ENCODE data around the gene KCNJ9. TPM values are rescaled to one million over a fixed set of nuclear protein-coding genes. Genes with fewer than 3 reads are reported as not detected.
"Not testable (repeated sequence)": the region's sequence is repeated elsewhere in the genome, so short reads cannot be mapped to it uniquely, and the experiment has no call there.

Gene KCNJ9
- total RNA-seq, 1 donor from 2014 or later, result not detected

DNA sequence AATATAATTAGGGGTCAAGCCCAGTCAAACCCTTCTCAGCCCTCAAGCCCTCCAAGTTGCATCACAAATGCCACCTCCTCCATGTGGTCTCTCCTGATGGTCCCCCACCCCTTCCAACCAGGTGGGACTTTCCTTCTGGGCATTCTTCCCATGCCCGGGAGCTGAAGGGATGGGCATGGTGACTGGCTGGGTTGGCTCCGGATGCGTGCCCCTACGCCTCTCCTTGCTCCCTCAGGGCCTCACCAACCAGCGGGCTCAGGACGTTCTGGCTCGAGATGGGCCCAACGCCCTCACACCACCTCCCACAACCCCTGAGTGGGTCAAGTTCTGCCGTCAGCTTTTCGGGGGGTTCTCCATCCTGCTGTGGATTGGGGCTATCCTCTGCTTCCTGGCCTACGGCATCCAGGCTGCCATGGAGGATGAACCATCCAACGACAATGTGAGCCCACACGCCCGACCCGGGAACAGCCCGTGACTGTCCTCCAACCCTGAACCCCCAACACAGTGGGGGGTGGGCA is 41.7 kb downstream of the KCNJ9 start:
- Mint-ChIP-seq H3K36me3 (no peaks in the 10 kb centered on the region), H3K4me1 (peaks cover 10% of the 10 kb centered on the region), H3K27ac (no peak overlapping the region), H3K27me3 (ENCODE audit: low read depth) (no peaks in the 10 kb centered on the region), H3K9me3 (no peaks in the 10 kb centered on the region), H3K4me3 (no peak overlapping the region)
- no peak for TF ChIP-seq CTCF (IDR thresholded peaks at IDR 0.05; ENCODE audit: unreplicated experiment)
- DNase-seq (ENCODE audit: low spot score in 2 of 2, unreplicated experiment in 2 of 2), result no peak

DNA sequence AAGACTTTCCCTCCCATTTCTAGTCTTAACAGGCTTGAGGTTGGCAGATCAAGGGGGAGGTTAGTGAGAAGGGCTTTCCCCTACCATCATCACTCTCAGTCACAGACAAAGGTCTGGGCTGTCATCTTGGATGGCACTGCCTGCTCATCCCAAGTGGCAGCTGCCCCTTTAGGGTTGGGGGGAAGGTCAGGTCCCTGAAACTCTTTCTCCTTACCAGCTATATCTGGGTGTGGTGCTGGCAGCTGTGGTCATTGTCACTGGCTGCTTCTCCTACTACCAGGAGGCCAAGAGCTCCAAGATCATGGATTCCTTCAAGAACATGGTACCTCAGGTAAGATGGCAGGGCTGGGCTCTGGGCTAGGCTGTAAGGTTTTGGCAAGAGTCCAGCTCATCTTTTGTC is 42.4 kb downstream of the KCNJ9 start:
- H3K9me3 Mint-ChIP-seq, result no peaks in the 10 kb centered on the region
- no peaks in the 10 kb centered on the region for H3K27me3 Mint-ChIP-seq (ENCODE audit: low read depth)
- no peak overlapping the region for H3K27ac Mint-ChIP-seq
- no peak for DNase-seq (ENCODE audit: low spot score in 2 of 2, unreplicated experiment in 2 of 2)
- no peak overlapping the region for H3K4me3 Mint-ChIP-seq
- no peak for TF ChIP-seq CTCF (IDR thresholded peaks at IDR 0.05; ENCODE audit: unreplicated experiment)
- H3K4me1 Mint-ChIP-seq, result peaks cover 5% of the 10 kb centered on the region
- no peaks in the 10 kb centered on the region for H3K36me3 Mint-ChIP-seq

DNA sequence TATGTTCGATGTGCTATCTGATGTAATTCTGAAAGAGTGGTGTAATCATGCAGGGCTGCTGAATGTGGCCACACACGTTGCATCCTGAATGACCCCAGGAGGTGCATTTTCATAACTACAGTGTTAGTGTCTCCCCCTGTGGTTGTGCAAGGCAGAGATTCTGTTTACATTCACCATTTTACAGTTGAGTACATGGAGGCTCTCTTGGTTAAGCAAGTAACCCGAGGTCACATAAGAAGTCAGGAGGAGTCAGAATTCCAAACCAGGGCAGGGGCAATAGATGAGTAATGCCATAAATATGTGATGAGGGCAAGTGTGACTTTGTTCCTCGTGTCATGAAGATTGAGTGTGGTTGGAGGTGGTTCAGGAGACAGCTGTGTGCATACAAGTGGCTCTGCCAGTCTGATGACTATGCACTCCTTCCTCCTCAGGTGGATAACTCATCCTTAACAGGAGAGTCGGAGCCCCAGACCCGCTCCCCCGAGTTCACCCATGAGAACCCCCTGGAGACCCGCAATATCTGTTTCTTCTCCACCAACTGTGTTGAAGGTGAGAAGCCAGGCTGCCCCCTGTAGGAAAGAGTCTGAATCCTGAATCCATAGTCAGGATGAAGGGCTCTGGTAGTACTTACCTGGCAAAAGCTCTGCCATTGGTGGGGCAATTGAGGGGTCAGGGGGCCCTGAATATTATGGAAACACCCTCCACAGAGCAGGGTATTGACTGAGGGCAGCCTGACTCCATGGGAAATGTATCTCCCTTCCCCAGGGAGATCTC is 43.6 kb downstream of the KCNJ9 start:
- H3K36me3 Mint-ChIP-seq, result no peaks in the 10 kb centered on the region
- TF ChIP-seq CTCF (IDR thresholded peaks at IDR 0.05; ENCODE audit: unreplicated experiment), result no peak
- H3K4me1 Mint-ChIP-seq, result peaks cover 5% of the 10 kb centered on the region
- H3K4me3 Mint-ChIP-seq, result no peak overlapping the region
- no peaks in the 10 kb centered on the region for H3K9me3 Mint-ChIP-seq
- no peaks in the 10 kb centered on the region for H3K27me3 Mint-ChIP-seq (ENCODE audit: low read depth)
- no peak overlapping the region for H3K27ac Mint-ChIP-seq
- DNase-seq (ENCODE audit: low spot score in 2 of 2, unreplicated experiment in 2 of 2), result no peak

GRCh38 chr1:160125746-160126145 is 44.4 kb downstream of the KCNJ9 start:
- Mint-ChIP-seq H3K27me3 (ENCODE audit: low read depth) (peaks cover 1% of the 10 kb centered on the region), H3K9me3 (no peaks in the 10 kb centered on the region), H3K4me3 (no peak overlapping the region), H3K27ac (no peak overlapping the region), H3K4me1 (peaks cover 5% of the 10 kb centered on the region), H3K36me3 (no peaks in the 10 kb centered on the region)
- DNase-seq (ENCODE audit: low spot score in 2 of 2, unreplicated experiment in 2 of 2), result no peak
- TF ChIP-seq CTCF (IDR thresholded peaks at IDR 0.05; ENCODE audit: unreplicated experiment), result no peak

DNA sequence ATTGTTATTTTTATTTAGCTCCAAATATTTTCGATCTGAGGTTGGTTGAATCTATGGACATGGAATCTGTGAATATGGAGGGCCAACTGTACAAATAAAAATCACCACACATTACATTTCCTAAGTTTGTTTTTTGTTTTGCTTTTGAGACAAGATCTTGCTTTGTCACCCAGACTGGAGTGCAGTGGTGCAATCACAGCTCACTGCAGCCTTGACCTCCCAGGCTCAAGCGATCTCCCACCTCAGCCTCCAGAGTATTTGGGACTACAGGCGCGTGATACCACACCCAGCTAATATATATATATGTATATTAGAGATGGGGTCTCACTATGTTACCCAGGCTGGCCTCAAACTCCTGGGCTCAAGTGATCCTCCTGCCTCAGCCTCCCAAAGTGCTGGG is 45.0 kb downstream of the KCNJ9 start:
- not testable (repeated sequence) for H3K36me3 Mint-ChIP-seq; H3K4me1 Mint-ChIP-seq; H3K9me3 Mint-ChIP-seq; H3K4me3 Mint-ChIP-seq; DNase-seq (ENCODE audit: low spot score in 2 of 2, unreplicated experiment in 2 of 2); H3K27ac Mint-ChIP-seq; H3K27me3 Mint-ChIP-seq (ENCODE audit: low read depth)

GRCh38 chr1:160127381-160127780 is 46.0 kb downstream of the KCNJ9 start:
- no peak for DNase-seq (ENCODE audit: low spot score in 2 of 2, unreplicated experiment in 2 of 2)
- Mint-ChIP-seq H3K4me3 (no peak overlapping the region), H3K27ac (no peak overlapping the region), H3K36me3 (no peaks in the 10 kb centered on the region), H3K27me3 (ENCODE audit: low read depth) (peaks cover 11% of the 10 kb centered on the region), H3K9me3 (no peaks in the 10 kb centered on the region), H3K4me1 (peaks cover 5% of the 10 kb centered on the region)
- TF ChIP-seq CTCF (IDR thresholded peaks at IDR 0.05; ENCODE audit: unreplicated experiment), result no peak
